ENCODE results near the gene KNTC1. TPM values are rescaled to one million over a fixed set of nuclear protein-coding genes. Genes with fewer than 3 reads are reported as not detected.
"Not testable (repeated sequence)": the region's sequence is repeated elsewhere in the genome, so short reads cannot be mapped to it uniquely, and the experiment has no call there.

Gene KNTC1
- total RNA-seq, 1 donor from 2014 or later: 10.8 TPM

- no peak for DNase-seq (ENCODE audit: low spot score)
These were observed 33.1 kb downstream of the KNTC1 start for GRCh38 chr12:122560138-122560537.

GRCh38 chr12:122563361-122563760 is 36.3 kb downstream of the KNTC1 start:
- no peak for DNase-seq (ENCODE audit: low spot score)

GRCh38 chr12:122566816-122567215 is 39.8 kb downstream of the KNTC1 start:
- not testable (repeated sequence) for DNase-seq (ENCODE audit: low spot score)

- no peak for DNase-seq (ENCODE audit: low spot score)
These were observed 42.2 kb downstream of the KNTC1 start for GRCh38 chr12:122569288-122569687.

GRCh38 chr12:122570006-122570405 is 43.0 kb downstream of the KNTC1 start:
- DNase-seq (ENCODE audit: low spot score): not testable (repeated sequence)

- no peak for DNase-seq (ENCODE audit: low spot score)
These were observed 44.8 kb downstream of the KNTC1 start for GRCh38 chr12:122571821-122572220.

- DNase-seq (ENCODE audit: low spot score): not testable (repeated sequence)
These were observed 56.2 kb downstream of the KNTC1 start for GRCh38 chr12:122583294-122583693.

GRCh38 chr12:122584177-122584863 is 57.3 kb downstream of the KNTC1 start:
- no peak for DNase-seq (ENCODE audit: low spot score)

- no peak for DNase-seq (ENCODE audit: low spot score)
These were observed 63.9 kb downstream of the KNTC1 start for GRCh38 chr12:122590990-122591389.

- not testable (repeated sequence) for DNase-seq (ENCODE audit: low spot score)
These were observed 64.9 kb downstream of the KNTC1 start for GRCh38 chr12:122591966-122592365.

GRCh38 chr12:122592543-122592942 is 65.5 kb downstream of the KNTC1 start:
- DNase-seq (ENCODE audit: low spot score): not testable (repeated sequence)

GRCh38 chr12:122593910-122594309 is 66.9 kb downstream of the KNTC1 start:
- no peak for DNase-seq (ENCODE audit: low spot score)

- DNase-seq (ENCODE audit: low spot score): no peak
These were observed 69.8 kb downstream of the KNTC1 start for GRCh38 chr12:122596838-122597237.

GRCh38 chr12:122602456-122602855 is 75.4 kb downstream of the KNTC1 start:
- no peak for DNase-seq (ENCODE audit: low spot score)

- DNase-seq (ENCODE audit: low spot score): no peak
These were observed 77.9 kb downstream of the KNTC1 start for GRCh38 chr12:122604993-122605392.

- DNase-seq (ENCODE audit: low spot score): no peak
These were observed 82.7 kb downstream of the KNTC1 start for GRCh38 chr12:122609732-122610131.

- DNase-seq (ENCODE audit: low spot score): no peak
These were observed 83.2 kb downstream of the KNTC1 start for GRCh38 chr12:122610207-122610606.

- DNase-seq (ENCODE audit: low spot score): no peak
These were observed 83.9 kb downstream of the KNTC1 start for GRCh38 chr12:122610911-122611310.

GRCh38 chr12:122614839-122615238 is 87.8 kb downstream of the KNTC1 start:
- no peak for DNase-seq (ENCODE audit: low spot score)

GRCh38 chr12:122615780-122616179 is 88.7 kb downstream of the KNTC1 start:
- no peak for DNase-seq (ENCODE audit: low spot score)

- no peak for DNase-seq (ENCODE audit: low spot score)
These were observed 108.4 kb downstream of the KNTC1 start for GRCh38 chr12:122635471-122635870.

GRCh38 chr12:122643207-122643805 is 116.3 kb downstream of the KNTC1 start:
- no peak for DNase-seq (ENCODE audit: low spot score)

- DNase-seq (ENCODE audit: low spot score): no peak
These were observed 119.6 kb downstream of the KNTC1 start for GRCh38 chr12:122646517-122647217.

Data from umbilical cord (tissue), 2 donors.